ENCODE results near the gene PIP4K2A.
"Not testable (repeated sequence)": the region's sequence is repeated elsewhere in the genome, so short reads cannot be mapped to it uniquely, and the experiment has no call there.

Gene PIP4K2A

GRCh38 chr10:22714479-22715289, at the start of gene PIP4K2A:
Gene PIP4K2A (minus strand): TSS chr10:22714578. CDS start chr10:22714326, 252 bp downstream.
- FAIRE-seq, result no peak

- no peak for FAIRE-seq
These were observed 47.3 kb upstream of the PIP4K2A start for GRCh38 chr10:22761569-22762220.

GRCh38 chr10:22760025-22760424, 45.6 kb upstream of the PIP4K2A start:
- FAIRE-seq, result no peak

GRCh38 chr10:22758867-22759266, 44.5 kb upstream of the PIP4K2A start:
- no peak for FAIRE-seq

- no peak for FAIRE-seq
These were observed 39.9 kb upstream of the PIP4K2A start for GRCh38 chr10:22754296-22754695.

- FAIRE-seq, result no peak
These were observed 39.4 kb upstream of the PIP4K2A start for GRCh38 chr10:22753786-22754185.

GRCh38 chr10:22752272-22752889, 38.0 kb upstream of the PIP4K2A start:
- FAIRE-seq, result no peak

GRCh38 chr10:22750131-22750530, 35.8 kb upstream of the PIP4K2A start:
- FAIRE-seq, result no peak

GRCh38 chr10:22744858-22745257, 30.5 kb upstream of the PIP4K2A start:
- FAIRE-seq, result not testable (repeated sequence)

GRCh38 chr10:22742678-22743077, 28.3 kb upstream of the PIP4K2A start:
- no peak for FAIRE-seq

- FAIRE-seq, result not testable (repeated sequence)
These were observed 27.3 kb upstream of the PIP4K2A start for GRCh38 chr10:22741631-22742030.

GRCh38 chr10:22740180-22740579, 25.8 kb upstream of the PIP4K2A start:
- no peak for FAIRE-seq

- FAIRE-seq, result no peak
These were observed 23.2 kb upstream of the PIP4K2A start for GRCh38 chr10:22737587-22737986.

GRCh38 chr10:22736134-22736533, 21.8 kb upstream of the PIP4K2A start:
- FAIRE-seq, result no peak

- no peak for FAIRE-seq
These were observed 19.6 kb upstream of the PIP4K2A start for GRCh38 chr10:22733992-22734391.

GRCh38 chr10:22727663-22728062, 13.3 kb upstream of the PIP4K2A start:
- FAIRE-seq, result no peak

- FAIRE-seq, result no peak
These were observed 12.7 kb upstream of the PIP4K2A start for GRCh38 chr10:22727112-22727511.

GRCh38 chr10:22724773-22725172, 10.4 kb upstream of the PIP4K2A start:
- FAIRE-seq, result no peak

GRCh38 chr10:22723783-22724182, 9.4 kb upstream of the PIP4K2A start:
- FAIRE-seq, result no peak

- FAIRE-seq, result no peak
These were observed 9.0 kb upstream of the PIP4K2A start for GRCh38 chr10:22723343-22723779.

GRCh38 chr10:22722626-22723169, 8.3 kb upstream of the PIP4K2A start:
- FAIRE-seq, result no peak

GRCh38 chr10:22720667-22721066, 6.3 kb upstream of the PIP4K2A start:
- no peak for FAIRE-seq

- no peak for FAIRE-seq
These were observed 5.1 kb upstream of the PIP4K2A start for GRCh38 chr10:22719406-22720042.

Measured in islet of Langerhans (tissue), 1 donor.